Measurements from ENCODE around the gene FBLN1.

DNA sequence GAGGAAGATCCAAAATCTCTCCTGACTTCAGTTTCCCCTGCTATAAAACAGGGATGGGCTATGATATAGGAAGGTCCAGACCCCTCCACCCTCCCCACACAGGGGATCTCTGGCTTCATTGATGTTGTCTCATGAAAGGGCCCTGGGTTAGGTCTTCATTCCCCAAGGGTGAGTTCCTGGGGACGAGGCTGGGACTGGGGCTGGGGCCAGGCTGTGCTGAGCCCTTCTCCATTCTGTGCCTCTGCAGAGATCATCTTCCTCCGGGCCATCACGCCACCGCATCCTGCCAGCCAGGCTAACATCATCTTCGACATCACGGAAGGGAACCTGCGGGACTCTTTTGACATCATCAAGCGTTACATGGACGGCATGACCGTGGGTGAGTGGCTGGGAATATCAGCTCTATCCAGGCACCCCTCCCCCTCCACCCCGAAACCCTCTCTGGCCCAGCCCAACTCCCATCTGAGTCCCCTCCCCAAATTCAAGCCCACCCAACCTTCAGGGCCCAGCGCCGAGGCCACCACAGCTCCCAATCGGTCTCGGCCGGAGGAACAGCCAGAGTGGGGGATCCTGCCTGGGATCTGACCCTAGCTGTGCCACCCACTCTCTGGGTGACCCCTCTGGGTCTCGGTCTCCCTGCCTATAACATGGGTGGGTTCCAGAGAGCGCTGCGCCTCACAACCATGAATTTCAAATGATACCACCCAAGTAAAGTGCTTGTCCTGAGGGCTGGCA, 74.2 kb downstream of the FBLN1 start:
- TF ChIP-seq, protein P1, sequence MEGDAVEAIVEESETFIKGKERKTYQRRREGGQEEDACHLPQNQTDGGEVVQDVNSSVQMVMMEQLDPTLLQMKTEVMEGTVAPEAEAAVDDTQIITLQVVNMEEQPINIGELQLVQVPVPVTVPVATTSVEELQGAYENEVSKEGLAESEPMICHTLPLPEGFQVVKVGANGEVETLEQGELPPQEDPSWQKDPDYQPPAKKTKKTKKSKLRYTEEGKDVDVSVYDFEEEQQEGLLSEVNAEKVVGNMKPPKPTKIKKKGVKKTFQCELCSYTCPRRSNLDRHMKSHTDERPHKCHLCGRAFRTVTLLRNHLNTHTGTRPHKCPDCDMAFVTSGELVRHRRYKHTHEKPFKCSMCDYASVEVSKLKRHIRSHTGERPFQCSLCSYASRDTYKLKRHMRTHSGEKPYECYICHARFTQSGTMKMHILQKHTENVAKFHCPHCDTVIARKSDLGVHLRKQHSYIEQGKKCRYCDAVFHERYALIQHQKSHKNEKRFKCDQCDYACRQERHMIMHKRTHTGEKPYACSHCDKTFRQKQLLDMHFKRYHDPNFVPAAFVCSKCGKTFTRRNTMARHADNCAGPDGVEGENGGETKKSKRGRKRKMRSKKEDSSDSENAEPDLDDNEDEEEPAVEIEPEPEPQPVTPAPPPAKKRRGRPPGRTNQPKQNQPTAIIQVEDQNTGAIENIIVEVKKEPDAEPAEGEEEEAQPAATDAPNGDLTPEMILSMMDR (conservative IDR thresholded peaks at IDR 0.05): no peak
- no peak for TF ChIP-seq ZFX (IDR thresholded peaks at IDR 0.05)

Data from C4-2B (cell line).